Uterus (tissue), 4 donors: ENCODE data around the gene PDK4. TPM values are rescaled to one million over a fixed set of nuclear protein-coding genes. Genes with fewer than 3 reads are reported as not detected.

Source experiments
- DNase-seq, 2 donors: peaks; one replicate each; pipeline ENCODE4 v3.0.0-alpha.2; 2019 to 2020
- H3K27ac ChIP-seq, 2 donors: fragments of 200-600 bp; sonication (generic); 1 replicate in 1 of 2; 2 replicates in 1 of 2; pipeline ENCODE4 v1.5.1; 2016 to 2018
- H3K27me3 ChIP-seq, 2 donors: fragments of 200-600 bp; sonication (generic); one replicate each; pipeline ENCODE4 v1.5.1; 2018 to 2019; ENCODE audit warnings: control low read depth in 1 of 2
- H3K36me3 ChIP-seq, 2 donors: fragments of 200-600 bp; sonication (generic); one replicate each; pipeline ENCODE4 v1.5.1; 2019; ENCODE audit warnings: control low read depth in 1 of 2
- H3K4me1 ChIP-seq, 2 donors: fragments of 200-600 bp; sonication (generic); one replicate each; pipeline ENCODE4 v1.5.1; 2018 to 2019; ENCODE audit warnings: control low read depth in 1 of 2
- H3K4me3 ChIP-seq, 2 donors: fragments of 200-600 bp; sonication (generic); 1 replicate in 1 of 2; 2 replicates in 1 of 2; pipeline ENCODE4 v1.5.1; 2018 to 2019; ENCODE audit warnings: mild to moderate bottlenecking in 1 of 2
- H3K9me3 ChIP-seq, 2 donors: fragments of 200-600 bp; sonication (generic); one replicate each; pipeline ENCODE4 v1.5.1; 2019; ENCODE audit warnings: control low read depth in 1 of 2
- CTCF ChIP-seq, 4 experiments: fragments of 200-600 bp in 2 of 4; fragments of 450-650 bp in 2 of 4; sonication (generic) in 2 of 4; IDR thresholded peaks; one replicate each; pipeline ENCODE4 v1.5.1; 2016 to 2019; ENCODE audit warnings: antibody characterized with exemption in 4 of 4, mild to moderate bottlenecking in 2 of 4, moderate library complexity in 1 of 4
- POLR2A ChIP-seq, 2 donors: fragments of 450-650 bp; IDR thresholded peaks; one replicate each; pipeline ENCODE4 v1.6.1; 2016; ENCODE audit warnings: antibody characterized with exemption in 2 of 2, mild to moderate bottlenecking in 1 of 2, moderate library complexity in 1 of 2
- intact Hi-C: fragments of 100-400 bp; cut with DNase I; formaldehyde crosslinking; loops from one replicate; pipeline ENCODE4 v1.15.1; 2023; ENCODE audit warnings: low total_unique reads
- total RNA-seq, 4 donors: library from RNA; depleted of rRNA in 3 of 4; stranded (reverse); fragments of >200 nt in 3 of 4; gene quantifications; one replicate each; pipeline versions ENCODE4 v1.1.0 to v1.2.4, GENCODE V29; 2014 to 2023
- donor health status: DM: yes; HTN: yes; CAD: no.

Gene PDK4
- total RNA-seq, 4 donors from 2014 or later: 12.0 to 509 (median 177) TPM

GRCh38 chr7:95622001-95622549 is 25.8 kb upstream of the PDK4 start:
- Histone ChIP-seq H3K4me3 (no peak overlapping the region), H3K27me3 (no peaks in the 10 kb centered on the region), H3K36me3 (no peaks in the 10 kb centered on the region), H3K9me3 (no peaks in the 10 kb centered on the region), H3K27ac (no peak overlapping the region), H3K4me1 (no peaks in the 10 kb centered on the region)
- TF ChIP-seq POLR2A (IDR thresholded peaks at IDR 0.05) (no peak), CTCF (IDR thresholded peaks at IDR 0.05) (no peak)
- intact Hi-C loops: no loop called here
- DNase-seq: no peak

GRCh38 chr7:95621404-95621803 is 25.1 kb upstream of the PDK4 start:
- Histone ChIP-seq H3K4me3 (no peak overlapping the region), H3K36me3 (no peaks in the 10 kb centered on the region), H3K27me3 (no peaks in the 10 kb centered on the region), H3K9me3 (no peaks in the 10 kb centered on the region), H3K4me1 (no peaks in the 10 kb centered on the region), H3K27ac (no peak overlapping the region)
- intact Hi-C loops: no loop called here
- TF ChIP-seq CTCF (IDR thresholded peaks at IDR 0.05): no peak
- DNase-seq: no peak

DNA sequence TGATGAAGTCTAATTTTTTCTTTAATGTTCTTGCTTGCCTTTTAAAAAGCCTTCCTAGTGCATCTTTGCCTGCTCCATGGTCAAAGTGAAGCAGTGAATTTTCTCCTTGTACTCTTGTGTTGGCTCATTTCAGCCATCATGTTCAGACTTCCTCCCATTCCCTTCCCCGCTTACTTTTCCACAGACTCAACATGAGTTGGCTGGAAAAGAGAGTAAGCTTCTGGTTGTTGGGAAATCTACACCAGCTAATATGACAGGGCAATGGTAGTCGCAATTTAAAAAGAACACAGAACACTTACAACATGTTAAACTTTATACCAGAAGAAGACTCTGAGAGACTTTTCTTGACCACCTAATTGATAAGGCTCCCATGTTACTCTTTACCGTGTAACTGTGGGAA is 24.3 kb upstream of the PDK4 start:
- no peaks in the 10 kb centered on the region for H3K9me3 ChIP-seq
- TF ChIP-seq CTCF (IDR thresholded peaks at IDR 0.05): no peak
- no peaks in the 10 kb centered on the region for H3K4me1 ChIP-seq
- no peak overlapping the region for H3K4me3 ChIP-seq
- H3K27ac ChIP-seq: no peak overlapping the region
- H3K27me3 ChIP-seq: no peaks in the 10 kb centered on the region
- H3K36me3 ChIP-seq: no peaks in the 10 kb centered on the region
- DNase-seq: no peak
- intact Hi-C loops: no loop called here

DNA sequence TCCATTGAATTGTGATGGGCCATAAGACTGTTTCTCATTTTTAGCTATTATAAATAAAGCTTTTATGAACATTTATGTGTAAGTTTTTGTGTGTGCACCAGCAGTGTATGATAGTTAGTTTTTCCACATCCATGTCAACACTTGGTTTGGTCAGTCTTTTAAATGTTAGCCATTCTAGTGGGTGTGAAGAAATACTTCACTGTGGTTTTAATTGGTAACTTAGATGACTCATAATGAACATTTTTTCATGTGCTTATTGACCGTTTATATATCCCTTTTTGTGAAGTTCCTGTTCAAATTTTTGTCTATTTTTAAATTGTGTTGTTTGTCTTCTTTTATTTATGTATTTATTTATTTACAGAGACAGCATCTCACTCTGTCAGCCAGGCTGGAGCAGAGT is 23.6 kb upstream of the PDK4 start:
- Histone ChIP-seq H3K27me3 (no peaks in the 10 kb centered on the region), H3K4me3 (no peak overlapping the region), H3K36me3 (no peaks in the 10 kb centered on the region), H3K27ac (no peak overlapping the region), H3K4me1 (no peaks in the 10 kb centered on the region), H3K9me3 (no peaks in the 10 kb centered on the region)
- no peak for DNase-seq
- TF ChIP-seq POLR2A (IDR thresholded peaks at IDR 0.05): no peak
- no peak for TF ChIP-seq CTCF (IDR thresholded peaks at IDR 0.05)
- intact Hi-C loops: no loop called here

GRCh38 chr7:95619517-95619916 is 23.2 kb upstream of the PDK4 start:
- no peak for DNase-seq
- Histone ChIP-seq H3K27me3 (no peaks in the 10 kb centered on the region), H3K4me3 (no peak overlapping the region), H3K27ac (no peak overlapping the region), H3K9me3 (no peaks in the 10 kb centered on the region), H3K36me3 (no peaks in the 10 kb centered on the region), H3K4me1 (no peaks in the 10 kb centered on the region)
- TF ChIP-seq POLR2A (IDR thresholded peaks at IDR 0.05) (no peak), CTCF (IDR thresholded peaks at IDR 0.05) (no peak)
- intact Hi-C loops: no loop called here
